HepG2 (cell line): Measurements from ENCODE around the gene EPHA6. TPM values are rescaled to one million over a fixed set of nuclear protein-coding genes. Genes with fewer than 3 reads are reported as not detected.
A peak's percentile ranks its signal among the peaks of the same experiment; 100 is the strongest.

ENCODE experiments used
- CBX2 ChIP-seq, 2 experiments: fragments of 200-600 bp in 1 of 2; sonication (generic); formaldehyde crosslinking in 1 of 2; IDR thresholded peaks; 2 replicates each; pipeline versions ENCODE4 v1.7.0 to v1.8.1; 2018 to 2022; ENCODE audit warnings: low read depth in 2 of 2, low read length in 1 of 2, mild to moderate bottlenecking in 1 of 2, missing genetic modification reagents in 1 of 2
- FOXC1 ChIP-seq: sonication (generic); formaldehyde crosslinking; IDR thresholded peaks from 2 replicates; pipeline ENCODE4 v1.8.0; 2022; ENCODE audit warnings: mild to moderate bottlenecking, missing genetic modification reagents, borderline replicate concordance
- HOXA9 ChIP-seq: sonication (generic); formaldehyde crosslinking; IDR thresholded peaks from 2 replicates; pipeline ENCODE4 v1.8.1; 2022; ENCODE audit warnings: missing genetic modification reagents, mild to moderate bottlenecking, moderate library complexity, borderline replicate concordance
- NR2F2 ChIP-seq: IDR thresholded peaks from 2 replicates; pipeline ENCODE4 v1.6.1; 2012; ENCODE audit warnings: low read depth, inconsistent platforms, borderline replicate concordance
- SNAPC4 ChIP-seq: sonication (generic); formaldehyde crosslinking; IDR thresholded peaks from 2 replicates; pipeline ENCODE4 v1.4.0; 2020; ENCODE audit warnings: mild to moderate bottlenecking, missing genetic modification reagents
- ZBTB39 ChIP-seq: sonication (generic); formaldehyde crosslinking; IDR thresholded peaks from 2 replicates; pipeline ENCODE4 v1.5.0; 2020; ENCODE audit warnings: missing genetic modification reagents
- ZNF382 ChIP-seq: sonication (generic); formaldehyde crosslinking; IDR thresholded peaks from 2 replicates; pipeline ENCODE4 v1.5.0; 2020; ENCODE audit warnings: missing genetic modification reagents, mild to moderate bottlenecking, borderline replicate concordance
- ZNF652 ChIP-seq: IDR thresholded peaks from 2 replicates; pipeline ENCODE4 v1.6.1; 2016; ENCODE audit warnings: low read depth, borderline replicate concordance
- ZNF691 ChIP-seq: sonication (generic); formaldehyde crosslinking; IDR thresholded peaks from 2 replicates; pipeline ENCODE4 v1.4.0; 2020; ENCODE audit warnings: missing genetic modification reagents, low read depth, mild to moderate bottlenecking, borderline replicate concordance
- ZNF737 ChIP-seq: sonication (generic); formaldehyde crosslinking; IDR thresholded peaks from 2 replicates; pipeline ENCODE4 v1.5.0; 2020; ENCODE audit warnings: missing genetic modification reagents, mild to moderate bottlenecking, borderline replicate concordance
- polyA plus RNA-seq, 8 experiments: library from polyadenylated mRNA; depleted of rRNA in 3 of 8; stranded (reverse) in 7 of 8; unstranded in 1 of 8; fragments of >200 nt; fragmentation: Illumina TruSeq in 4 of 8; extraction: Trizol in 4 of 8; gene quantifications; 2 replicates each; pipeline versions ENCODE4 v1.2.1 to v1.2.3, GENCODE V29; 2011 to 2016; ENCODE audit warnings: low read depth in 4 of 8, missing spikeins in 1 of 8, mixed read lengths in 1 of 8; ENCODE audit not compliant: insufficient read depth in 1 of 8
- total RNA-seq, 5 experiments: library from RNA; depleted of rRNA; stranded (reverse); fragments of >200 nt; fragmentation: Illumina TruSeq; extraction: Trizol; gene quantifications; 2 replicates each; pipeline ENCODE4 v1.2.3, GENCODE V29; 2016; ENCODE audit warnings: low read depth in 1 of 5
- TF ChIP-seq, protein P1 (sequence below): sonication (generic); formaldehyde crosslinking; IDR thresholded peaks from 2 replicates; pipeline ENCODE4 v1.5.0; 2020; ENCODE audit warnings: mild to moderate bottlenecking, missing genetic modification reagents, borderline replicate concordance
- TF ChIP-seq, protein P2 (sequence below): sonication (generic); formaldehyde crosslinking; IDR thresholded peaks from 2 replicates; pipeline ENCODE4 v1.4.0; 2020; ENCODE audit warnings: mild to moderate bottlenecking, missing genetic modification reagents

The EPHA6 gene
- total and polyA plus RNA-seq, 2 of the 13 experiments (the other 11 are each of a cell fraction or from before 2014, with no cell fraction given): not detected

GRCh38 chr3:97764407-97765238 lies 950.2 kb downstream of the EPHA6 start, which contains the start of gene ARL6 (continued):
- peak; percentile 88; the same call in 1 of the 2 replicates for TF ChIP-seq ZNF737
- no peak for TF ChIP-seq ZBTB39 (CRISPR knock-in tag)
- TF ChIP-seq NR2F2: no peak
- TF ChIP-seq HOXA9 (CRISPR knock-in tag): no peak
- TF ChIP-seq ZNF691 (CRISPR knock-in tag): no peak
- TF ChIP-seq, protein P1, sequence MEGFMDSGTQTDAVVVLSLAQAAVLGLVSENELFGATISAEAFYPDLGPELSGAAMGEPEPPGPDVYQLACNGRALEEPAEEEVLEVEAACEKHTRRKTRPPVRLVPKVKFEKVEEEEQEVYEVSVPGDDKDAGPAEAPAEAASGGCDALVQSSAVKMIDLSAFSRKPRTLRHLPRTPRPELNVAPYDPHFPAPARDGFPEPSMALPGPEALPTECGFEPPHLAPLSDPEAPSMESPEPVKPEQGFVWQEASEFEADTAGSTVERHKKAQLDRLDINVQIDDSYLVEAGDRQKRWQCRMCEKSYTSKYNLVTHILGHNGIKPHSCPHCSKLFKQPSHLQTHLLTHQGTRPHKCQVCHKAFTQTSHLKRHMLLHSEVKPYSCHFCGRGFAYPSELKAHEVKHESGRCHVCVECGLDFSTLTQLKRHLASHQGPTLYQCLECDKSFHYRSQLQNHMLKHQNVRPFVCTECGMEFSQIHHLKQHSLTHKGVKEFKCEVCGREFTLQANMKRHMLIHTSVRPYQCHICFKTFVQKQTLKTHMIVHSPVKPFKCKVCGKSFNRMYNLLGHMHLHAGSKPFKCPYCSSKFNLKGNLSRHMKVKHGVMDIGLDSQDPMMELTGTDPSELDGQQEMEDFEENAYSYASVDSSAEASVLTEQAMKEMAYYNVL: no peak; the same call in 1 of the 2 replicates
- no peak for TF ChIP-seq CBX2 (IDR thresholded peaks at IDR 0.05; ENCODE audit: low read depth, low read length)
- no peak for TF ChIP-seq CBX2 (CRISPR knock-in tag; IDR thresholded peaks at IDR 0.05; ENCODE audit: low read depth)
- TF ChIP-seq, protein P2, sequence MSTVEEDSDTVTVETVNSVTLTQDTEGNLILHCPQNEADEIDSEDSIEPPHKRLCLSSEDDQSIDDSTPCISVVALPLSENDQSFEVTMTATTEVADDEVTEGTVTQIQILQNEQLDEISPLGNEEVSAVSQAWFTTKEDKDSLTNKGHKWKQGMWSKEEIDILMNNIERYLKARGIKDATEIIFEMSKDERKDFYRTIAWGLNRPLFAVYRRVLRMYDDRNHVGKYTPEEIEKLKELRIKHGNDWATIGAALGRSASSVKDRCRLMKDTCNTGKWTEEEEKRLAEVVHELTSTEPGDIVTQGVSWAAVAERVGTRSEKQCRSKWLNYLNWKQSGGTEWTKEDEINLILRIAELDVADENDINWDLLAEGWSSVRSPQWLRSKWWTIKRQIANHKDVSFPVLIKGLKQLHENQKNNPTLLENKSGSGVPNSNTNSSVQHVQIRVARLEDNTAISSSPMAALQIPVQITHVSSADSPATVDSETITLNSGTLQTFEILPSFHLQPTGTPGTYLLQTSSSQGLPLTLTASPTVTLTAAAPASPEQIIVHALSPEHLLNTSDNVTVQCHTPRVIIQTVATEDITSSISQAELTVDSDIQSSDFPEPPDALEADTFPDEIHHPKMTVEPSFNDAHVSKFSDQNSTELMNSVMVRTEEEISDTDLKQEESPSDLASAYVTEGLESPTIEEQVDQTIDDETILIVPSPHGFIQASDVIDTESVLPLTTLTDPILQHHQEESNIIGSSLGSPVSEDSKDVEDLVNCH (CRISPR knock-in tag): no peak
- no peak for TF ChIP-seq ZNF652 (CRISPR knock-in tag)
- TF ChIP-seq FOXC1: 0 out of 2 replicates have a peak, but pooled peaks have one; percentile 17
- TF ChIP-seq ZNF382 (CRISPR knock-in tag): no peak
- peak; percentile 89; the same call in 1 of the 2 replicates for TF ChIP-seq SNAPC4 (CRISPR knock-in tag)
